Measurements from ENCODE around the gene ZBTB7C. TPM values are rescaled to one million over a fixed set of nuclear protein-coding genes. Genes with fewer than 3 reads are reported as not detected.

Gene ZBTB7C
- total RNA-seq, 1 donor from 2014 or later, result under 0.01 TPM

DNA sequence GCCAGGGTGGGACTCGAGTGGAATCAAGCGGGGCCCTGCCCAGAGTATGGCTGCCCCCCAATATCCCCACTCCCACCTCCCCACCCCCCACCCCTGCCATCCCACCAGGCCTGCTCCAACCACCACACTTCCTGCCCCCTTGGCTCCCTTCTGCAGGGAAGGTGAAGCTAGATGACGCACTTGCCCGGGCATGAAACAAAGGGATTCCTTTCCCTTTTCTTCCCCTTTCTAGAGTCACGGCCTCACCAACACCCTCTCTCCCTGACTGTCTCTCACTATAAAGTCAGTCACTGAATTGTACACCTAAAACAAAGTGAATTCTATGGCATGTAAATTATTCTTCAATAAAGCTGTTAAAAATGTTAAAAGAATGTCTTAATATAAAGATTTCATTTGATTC, 16.0 kb downstream of the ZBTB7C start:
- FAIRE-seq (no peak), DNase-seq (ENCODE audit: low read depth) (peak; percentile 72)
- no peak overlapping the region for H3K4me3 ChIP-seq (ENCODE audit: low read depth, low read length)
- TF ChIP-seq, protein P1, sequence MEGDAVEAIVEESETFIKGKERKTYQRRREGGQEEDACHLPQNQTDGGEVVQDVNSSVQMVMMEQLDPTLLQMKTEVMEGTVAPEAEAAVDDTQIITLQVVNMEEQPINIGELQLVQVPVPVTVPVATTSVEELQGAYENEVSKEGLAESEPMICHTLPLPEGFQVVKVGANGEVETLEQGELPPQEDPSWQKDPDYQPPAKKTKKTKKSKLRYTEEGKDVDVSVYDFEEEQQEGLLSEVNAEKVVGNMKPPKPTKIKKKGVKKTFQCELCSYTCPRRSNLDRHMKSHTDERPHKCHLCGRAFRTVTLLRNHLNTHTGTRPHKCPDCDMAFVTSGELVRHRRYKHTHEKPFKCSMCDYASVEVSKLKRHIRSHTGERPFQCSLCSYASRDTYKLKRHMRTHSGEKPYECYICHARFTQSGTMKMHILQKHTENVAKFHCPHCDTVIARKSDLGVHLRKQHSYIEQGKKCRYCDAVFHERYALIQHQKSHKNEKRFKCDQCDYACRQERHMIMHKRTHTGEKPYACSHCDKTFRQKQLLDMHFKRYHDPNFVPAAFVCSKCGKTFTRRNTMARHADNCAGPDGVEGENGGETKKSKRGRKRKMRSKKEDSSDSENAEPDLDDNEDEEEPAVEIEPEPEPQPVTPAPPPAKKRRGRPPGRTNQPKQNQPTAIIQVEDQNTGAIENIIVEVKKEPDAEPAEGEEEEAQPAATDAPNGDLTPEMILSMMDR (IDR thresholded peaks at IDR 0.05; ENCODE audit: insufficient read depth, low read length, severe bottlenecking), result no peak
- H3K36me3 ChIP-seq (ENCODE audit: control insufficient read depth, insufficient read depth, low read length), result no peaks in the 10 kb centered on the region
- peaks cover 2% of the 10 kb centered on the region for H3K27me3 ChIP-seq (ENCODE audit: control insufficient read depth, insufficient read depth, low read length)

DNA sequence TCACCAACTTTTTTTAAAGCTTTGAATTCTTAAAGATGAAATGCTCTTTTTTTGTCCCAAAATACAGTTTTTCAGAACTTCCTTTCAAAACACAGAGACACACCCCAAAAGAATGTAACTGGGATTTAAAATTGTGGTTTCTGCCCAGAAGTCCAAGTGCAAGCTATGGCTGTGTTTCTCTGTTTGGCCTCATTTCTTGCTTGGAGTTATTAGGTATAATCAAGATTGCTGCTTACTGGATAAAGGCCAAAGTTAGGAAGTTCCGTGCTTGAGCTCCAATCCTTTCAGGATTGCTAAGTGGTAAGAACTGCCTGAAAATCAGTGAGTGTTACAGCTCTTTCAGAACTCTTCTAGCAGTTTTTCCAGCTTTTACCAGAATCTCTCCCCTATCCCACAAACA, 16.9 kb downstream of the ZBTB7C start:
- DNase-seq (ENCODE audit: low read depth), result no peak
- TF ChIP-seq, protein P1 (IDR thresholded peaks at IDR 0.05; ENCODE audit: insufficient read depth, low read length, severe bottlenecking), result no peak
- no peak for FAIRE-seq
- Histone ChIP-seq H3K27me3 (ENCODE audit: control insufficient read depth, insufficient read depth, low read length) (no peaks in the 10 kb centered on the region), H3K4me3 (ENCODE audit: low read depth, low read length) (no peak overlapping the region), H3K36me3 (ENCODE audit: control insufficient read depth, insufficient read depth, low read length) (no peaks in the 10 kb centered on the region)

DNA sequence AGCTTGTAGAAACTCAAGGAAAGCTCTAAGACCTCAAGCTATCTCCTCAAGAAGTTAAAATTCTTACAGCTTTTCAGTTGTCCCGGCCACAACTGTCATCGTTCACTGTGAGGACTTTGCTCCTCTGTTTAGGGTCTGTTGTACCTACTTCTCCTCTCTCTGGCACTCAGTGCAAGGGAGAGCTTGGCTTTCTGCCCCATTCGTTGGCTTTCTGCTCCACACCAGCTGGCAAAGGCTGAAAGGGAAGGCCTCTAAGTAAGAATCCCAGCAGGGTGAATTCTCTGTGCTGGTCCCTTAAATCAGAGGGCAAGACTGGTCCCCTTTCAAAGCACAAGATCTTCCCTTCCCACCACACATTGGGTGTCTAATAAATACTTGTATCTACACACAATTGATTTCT, 17.3 kb downstream of the ZBTB7C start:
- Histone ChIP-seq H3K27me3 (ENCODE audit: control insufficient read depth, insufficient read depth, low read length) (no peaks in the 10 kb centered on the region), H3K36me3 (ENCODE audit: control insufficient read depth, insufficient read depth, low read length) (no peaks in the 10 kb centered on the region), H3K4me3 (ENCODE audit: low read depth, low read length) (no peak overlapping the region)
- no peak for DNase-seq (ENCODE audit: low read depth)
- FAIRE-seq, result peak; percentile 28
- TF ChIP-seq, protein P1 (IDR thresholded peaks at IDR 0.05; ENCODE audit: insufficient read depth, low read length, severe bottlenecking), result no peak

DNA sequence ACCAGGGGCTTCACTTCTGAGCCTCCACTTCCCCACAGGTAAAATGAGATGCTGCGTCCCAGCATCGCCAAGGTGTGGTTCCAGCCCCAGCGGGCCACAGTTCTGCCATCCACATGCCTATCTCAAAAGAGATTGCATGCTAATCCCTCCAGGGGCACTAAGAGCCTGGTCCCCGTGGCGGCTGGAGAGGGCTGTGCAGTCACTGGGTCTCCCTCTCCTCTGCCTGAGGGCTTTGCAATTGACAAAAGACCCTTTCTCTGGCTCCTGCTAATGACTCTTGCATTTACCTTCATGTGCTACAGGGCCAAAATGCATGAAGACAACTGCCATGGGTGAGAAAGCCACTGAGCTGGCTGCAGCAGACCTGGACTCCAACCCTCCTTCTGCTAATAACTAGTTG, 18.5 kb downstream of the ZBTB7C start:
- H3K36me3 ChIP-seq (ENCODE audit: control insufficient read depth, insufficient read depth, low read length), result no peaks in the 10 kb centered on the region
- TF ChIP-seq, protein P1 (IDR thresholded peaks at IDR 0.05; ENCODE audit: insufficient read depth, low read length, severe bottlenecking), result no peak
- FAIRE-seq, result no peak
- H3K27me3 ChIP-seq (ENCODE audit: control insufficient read depth, insufficient read depth, low read length), result no peaks in the 10 kb centered on the region
- no peak overlapping the region for H3K4me3 ChIP-seq (ENCODE audit: low read depth, low read length)
- DNase-seq (ENCODE audit: low read depth), result no peak

DNA sequence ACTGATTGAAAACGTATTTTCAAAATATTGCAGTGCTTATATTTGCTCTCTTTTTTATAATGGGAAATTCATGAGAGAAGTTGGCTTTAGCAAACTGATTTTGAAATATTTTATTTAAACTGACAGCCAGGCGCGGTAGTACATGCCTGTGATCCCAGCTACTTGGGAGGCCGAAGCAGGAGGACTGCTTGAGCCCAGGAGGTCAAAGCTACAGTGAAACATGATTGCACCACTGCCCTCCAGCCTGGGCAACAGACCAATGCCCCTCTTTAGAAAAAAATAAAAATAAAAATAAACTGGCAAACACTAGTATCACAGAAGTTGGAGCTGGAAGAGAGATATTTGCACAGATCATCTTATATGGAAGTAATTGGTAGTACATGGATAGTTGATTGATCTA, 20.7 kb downstream of the ZBTB7C start:
- FAIRE-seq (no peak), DNase-seq (ENCODE audit: low read depth) (no peak)
- Histone ChIP-seq H3K27me3 (ENCODE audit: control insufficient read depth, insufficient read depth, low read length) (no peaks in the 10 kb centered on the region), H3K36me3 (ENCODE audit: control insufficient read depth, insufficient read depth, low read length) (no peaks in the 10 kb centered on the region), H3K4me3 (ENCODE audit: low read depth, low read length) (no peak overlapping the region)
- TF ChIP-seq, protein P1 (IDR thresholded peaks at IDR 0.05; ENCODE audit: insufficient read depth, low read length, severe bottlenecking), result no peak

DNA sequence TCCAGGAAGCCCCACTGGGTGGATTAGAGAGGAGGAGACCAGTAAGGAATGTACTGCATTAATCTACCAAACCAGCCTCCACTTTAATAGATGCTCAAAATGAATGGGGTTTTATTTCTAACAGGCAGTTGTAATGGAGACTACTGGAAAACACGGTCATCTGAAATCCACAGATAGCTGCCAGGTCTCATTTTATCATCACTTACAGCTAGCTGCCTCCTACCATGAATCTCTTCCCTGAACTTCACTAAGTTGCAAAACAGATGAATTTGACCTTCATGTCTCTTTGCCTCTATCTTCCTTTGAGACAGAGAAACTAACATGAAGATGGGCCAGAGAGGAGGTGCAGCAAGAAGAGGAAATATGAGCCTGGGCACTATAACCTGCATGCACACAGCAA, 21.9 kb downstream of the ZBTB7C start:
- Histone ChIP-seq H3K27me3 (ENCODE audit: control insufficient read depth, insufficient read depth, low read length) (no peaks in the 10 kb centered on the region), H3K4me3 (ENCODE audit: low read depth, low read length) (no peak overlapping the region), H3K36me3 (ENCODE audit: control insufficient read depth, insufficient read depth, low read length) (no peaks in the 10 kb centered on the region)
- FAIRE-seq, result no peak
- TF ChIP-seq, protein P1 (IDR thresholded peaks at IDR 0.05; ENCODE audit: insufficient read depth, low read length, severe bottlenecking), result no peak
- DNase-seq (ENCODE audit: low read depth), result no peak

All from bronchial epithelial cell (primary cell).